ENCODE results near the gene ASAP3. TPM values are rescaled to one million over a fixed set of nuclear protein-coding genes. Genes with fewer than 3 reads are reported as not detected.

The ASAP3 gene
- total and polyA plus RNA-seq, 8 donors: 35.2 to 51.6 (median 44.9) TPM

GRCh38 chr1:23395154-23395724, 88.7 kb downstream of the ASAP3 start:
- Histone ChIP-seq H3K36me3 (no peaks in the 10 kb centered on the region), H3K4me3 (no peak overlapping the region), H3K9me3 (no peaks in the 10 kb centered on the region), H3K27ac (peak overlapping the region; percentile 66 to 70), H3K27me3 (no peaks in the 10 kb centered on the region), H3K4me1 (peaks cover 11 to 14% of the 10 kb centered on the region in 2 donors)
- DNase-seq (no peak), ATAC-seq (no peak)
- intact Hi-C loops (cut with DNase I): no loop called here
- no peak for TF ChIP-seq CTCF (IDR thresholded peaks at IDR 0.05)

- DNase-seq (peak in 3 of 4 donors; percentile 23 to 68 (median 64)), ATAC-seq (peak; percentile 75)
- no peak overlapping the region for H3K4me3 ChIP-seq
- H3K27ac ChIP-seq: peak overlapping the region; percentile 66 to 70
- no peak for TF ChIP-seq CTCF (IDR thresholded peaks at IDR 0.05)
- H3K4me1 ChIP-seq: peaks cover 11 to 14% of the 10 kb centered on the region in 2 donors
- intact Hi-C loops (cut with DNase I): no loop called here
- no peaks in the 10 kb centered on the region for H3K36me3 ChIP-seq
- H3K27me3 ChIP-seq: no peaks in the 10 kb centered on the region
- H3K9me3 ChIP-seq: no peaks in the 10 kb centered on the region
These were observed 89.3 kb downstream of the ASAP3 start for GRCh38 chr1:23394684-23395083.

DNA sequence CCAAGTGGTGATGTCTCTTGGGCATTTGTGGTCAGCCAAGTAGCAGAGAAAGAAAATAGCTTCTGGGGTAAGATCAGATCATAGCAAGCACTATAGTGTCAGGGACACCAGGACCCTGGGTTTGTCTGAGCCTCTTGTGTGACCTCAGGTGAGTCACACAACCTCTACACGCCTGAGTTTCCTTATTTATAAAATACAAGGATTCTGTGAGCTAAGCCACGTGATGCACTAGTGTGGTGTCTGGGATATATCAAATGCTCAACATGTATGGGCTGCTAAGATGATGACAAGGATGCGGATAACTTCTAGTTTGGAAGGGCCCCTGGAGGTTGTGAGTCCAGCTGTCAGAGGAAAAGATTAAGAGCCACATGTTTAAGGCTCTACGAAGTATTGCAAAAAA, 89.8 kb downstream of the ASAP3 start:
- no peak for DNase-seq
- intact Hi-C loops (cut with DNase I): no loop called here
- peak overlapping the region; percentile 66 to 70 for H3K27ac ChIP-seq
- no peaks in the 10 kb centered on the region for H3K36me3 ChIP-seq
- no peaks in the 10 kb centered on the region for H3K9me3 ChIP-seq
- H3K27me3 ChIP-seq: no peaks in the 10 kb centered on the region
- TF ChIP-seq CTCF (IDR thresholded peaks at IDR 0.05): no peak
- peaks cover 11 to 14% of the 10 kb centered on the region in 2 donors for H3K4me1 ChIP-seq
- H3K4me3 ChIP-seq: no peak overlapping the region
- ATAC-seq: peak; percentile 49

DNA sequence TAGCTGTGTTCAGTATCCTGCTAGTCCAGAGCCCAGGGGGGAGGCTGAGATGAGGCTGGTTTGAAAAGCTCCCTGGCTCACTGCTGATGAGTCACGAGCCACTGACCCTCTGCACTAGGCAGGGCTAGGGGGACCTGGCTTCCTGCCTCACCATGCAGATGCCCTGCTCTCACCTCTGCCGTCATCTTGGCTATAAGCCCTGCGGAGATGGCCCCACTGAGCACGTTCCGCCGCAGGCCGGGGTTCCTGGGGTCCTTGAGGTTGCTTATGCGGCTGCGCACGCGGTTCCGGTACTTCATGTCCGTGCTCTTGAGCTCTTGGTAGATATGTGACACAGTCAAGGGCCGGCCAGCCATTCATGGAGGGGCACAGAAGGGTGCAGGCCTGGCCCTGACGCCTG, 90.3 kb downstream of the ASAP3 start:
- Histone ChIP-seq H3K9me3 (no peaks in the 10 kb centered on the region), H3K27me3 (no peaks in the 10 kb centered on the region), H3K36me3 (no peaks in the 10 kb centered on the region), H3K27ac (peak overlapping the region; percentile 66 to 70), H3K4me1 (peaks cover 11 to 14% of the 10 kb centered on the region in 2 donors), H3K4me3 (no peak overlapping the region)
- DNase-seq (peak in 1 of 4 donors; percentile 26), ATAC-seq (peak; percentile 65)
- intact Hi-C loops (cut with DNase I): no loop called here
- no peak for TF ChIP-seq CTCF (IDR thresholded peaks at IDR 0.05)

GRCh38 chr1:23392125-23392855, 91.7 kb downstream of the ASAP3 start:
- H3K36me3 ChIP-seq: no peaks in the 10 kb centered on the region
- H3K4me3 ChIP-seq: no peak overlapping the region
- intact Hi-C loops (cut with DNase I): no loop called here
- no peak overlapping the region for H3K27ac ChIP-seq
- DNase-seq (no peak), ATAC-seq (no peak)
- H3K27me3 ChIP-seq: no peaks in the 10 kb centered on the region
- H3K9me3 ChIP-seq: no peaks in the 10 kb centered on the region
- no peak for TF ChIP-seq CTCF (IDR thresholded peaks at IDR 0.05)
- H3K4me1 ChIP-seq: peaks cover 11 to 14% of the 10 kb centered on the region in 2 donors

Measured in left lung (tissue), 10 donors.